Fibroblast of skin of right biceps (primary cell): ENCODE results near the gene LMO2.

Experiments used
- DNase-seq: peaks from one replicate; pipeline ENCODE4 v3.0.0-alpha.2; 2013

LMO2 gene

DNA sequence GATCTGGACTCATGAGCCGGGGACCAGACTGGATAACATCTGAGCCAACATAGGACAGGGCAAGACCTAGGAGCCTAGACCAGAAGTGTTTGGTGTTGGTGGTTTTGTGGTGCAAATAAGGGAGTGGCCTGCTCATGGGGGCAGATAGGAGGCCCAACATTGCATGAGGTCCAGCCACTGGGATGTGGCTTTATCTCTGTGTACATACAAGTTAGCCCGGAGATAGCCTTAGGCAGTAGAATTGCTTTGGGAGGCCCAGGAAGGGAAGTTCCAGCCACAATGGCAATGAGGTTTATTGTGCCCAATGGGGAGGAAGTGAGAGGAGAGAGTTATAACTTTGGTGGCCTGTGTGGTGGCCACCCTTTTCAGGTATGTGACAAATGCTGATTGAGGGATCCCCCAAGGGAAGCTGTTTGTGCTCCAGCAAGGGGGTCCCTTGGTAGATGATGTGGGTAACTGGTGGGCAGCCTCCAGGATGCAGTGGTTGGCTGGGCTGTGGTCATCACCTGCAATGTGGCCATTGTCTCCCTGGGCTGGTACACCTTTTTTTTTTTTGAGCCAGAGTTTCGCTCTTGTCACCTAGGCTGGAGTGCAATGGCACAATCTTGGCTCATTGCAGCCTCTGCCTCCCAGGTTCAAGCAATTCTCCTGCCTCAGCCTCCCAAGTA lies 6.4 kb downstream of the LMO2 start:
- DNase-seq, result no peak

GRCh38 chr11:33884601-33885000 lies 7.3 kb downstream of the LMO2 start:
- no peak for DNase-seq

- DNase-seq, result no peak
Observed at GRCh38 chr11:33884035-33884434, 7.8 kb downstream of the LMO2 start.

DNA sequence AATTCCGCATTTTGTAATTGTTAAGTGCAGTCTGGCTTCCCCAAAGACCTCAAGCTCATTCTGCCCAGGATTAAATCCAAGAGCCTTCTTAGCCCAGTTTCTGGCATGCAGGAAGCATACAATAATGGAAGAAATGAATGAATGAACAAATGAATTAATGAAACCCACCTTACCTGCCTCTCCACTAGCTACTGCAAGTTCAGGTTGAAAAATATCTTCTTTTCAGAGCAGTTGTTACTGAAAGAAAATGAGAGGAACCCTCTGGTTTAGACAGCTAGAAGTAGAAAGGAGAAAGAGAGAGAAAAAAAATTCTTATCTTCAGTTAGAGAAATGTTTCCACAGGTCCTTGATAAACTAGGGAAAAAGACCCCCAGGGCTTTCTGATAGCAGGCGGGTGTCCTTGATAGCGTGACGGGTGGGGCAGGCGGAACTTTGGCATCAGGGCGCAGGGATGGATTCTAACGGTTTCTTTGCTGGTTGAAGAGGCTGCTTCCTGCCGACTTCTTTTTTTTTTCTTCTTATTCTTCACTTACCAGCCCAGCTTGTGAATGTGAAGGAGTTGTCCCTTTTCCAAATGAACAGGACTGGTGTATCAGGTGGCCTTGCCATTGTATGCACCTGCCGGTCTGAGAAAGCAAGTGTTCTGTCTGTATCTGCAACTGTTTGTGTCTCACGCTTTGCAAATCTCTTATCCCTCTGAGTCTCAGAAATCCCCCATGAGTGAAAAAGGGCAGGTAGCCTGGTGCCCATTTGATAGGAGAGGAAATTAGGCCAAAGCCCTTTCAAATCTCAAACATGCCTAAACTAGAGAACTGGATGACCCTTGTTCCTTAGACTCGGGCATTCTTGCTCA lies 10.0 kb downstream of the LMO2 start:
- no peak for DNase-seq

DNA sequence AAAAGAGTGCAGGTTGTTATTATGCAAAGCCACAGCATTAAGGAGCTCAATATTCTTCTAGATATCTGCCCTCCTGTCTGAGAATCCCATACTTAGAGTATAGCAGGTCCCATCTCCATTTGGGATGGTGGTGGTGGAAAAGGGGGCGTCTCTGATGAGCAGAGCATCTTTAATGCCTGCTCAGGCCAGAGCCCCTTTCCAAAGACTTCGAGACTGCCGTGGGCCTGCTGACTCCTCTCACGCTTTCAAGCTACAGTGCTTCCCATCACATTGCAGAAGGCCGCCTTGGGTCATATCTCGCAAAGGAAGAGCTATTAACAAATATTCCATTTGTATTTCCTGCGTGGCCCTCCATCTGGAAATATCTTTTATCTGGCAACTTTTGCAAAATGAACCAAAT lies 10.9 kb downstream of the LMO2 start:
- no peak for DNase-seq

- no peak for DNase-seq
Observed at GRCh38 chr11:33879375-33879774, 12.5 kb downstream of the LMO2 start.

DNA sequence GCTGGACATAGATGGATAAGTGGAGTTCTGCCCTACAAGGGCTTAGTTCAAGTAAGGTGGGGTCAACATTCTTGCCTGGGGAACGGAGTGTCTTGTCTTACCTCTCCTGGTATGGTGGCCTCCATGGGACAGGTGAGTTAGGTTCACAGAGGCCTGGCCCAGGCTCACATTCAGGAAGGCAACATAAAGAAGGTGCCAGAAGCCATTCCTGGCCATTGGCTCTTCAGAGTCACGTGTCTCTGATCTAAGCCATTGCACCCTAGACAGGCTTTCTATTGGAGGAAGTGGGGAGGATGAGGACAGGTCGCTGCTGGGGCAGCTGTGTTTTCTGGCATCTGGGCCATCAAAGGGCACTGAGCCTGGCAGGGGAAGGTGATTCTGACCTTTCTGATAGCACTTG lies 14.8 kb downstream of the LMO2 start:
- no peak for DNase-seq

GRCh38 chr11:33875621-33876294 lies 16.1 kb downstream of the LMO2 start:
- no peak for DNase-seq

DNA sequence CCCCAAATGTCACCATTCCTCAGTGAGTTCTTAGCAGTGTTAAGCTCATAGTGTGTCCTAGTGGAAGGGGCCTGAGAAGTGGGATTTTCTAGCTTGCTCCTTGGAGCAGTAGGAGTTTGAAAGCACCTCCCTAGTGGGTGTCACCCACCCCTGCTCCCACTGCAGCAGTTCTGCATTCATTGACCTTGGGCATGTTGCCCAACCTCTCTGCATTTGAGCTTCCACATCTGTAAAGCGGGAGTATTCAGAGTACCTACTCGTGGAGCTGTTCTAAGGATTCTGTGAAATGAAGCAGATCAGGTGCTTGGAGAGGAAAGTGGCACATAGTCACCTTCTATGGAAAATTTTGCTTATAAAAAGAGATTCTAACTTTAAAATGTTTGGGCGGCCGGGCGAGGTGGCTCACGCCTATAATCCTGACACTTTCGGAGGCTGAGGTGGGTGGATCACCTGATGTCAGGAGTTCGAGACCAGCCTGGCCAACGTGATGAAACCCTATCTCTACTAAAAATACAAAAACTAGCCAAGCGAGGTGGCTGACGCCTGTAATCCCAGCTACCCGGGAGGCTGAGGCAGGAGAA lies 16.9 kb downstream of the LMO2 start:
- no peak for DNase-seq

DNA sequence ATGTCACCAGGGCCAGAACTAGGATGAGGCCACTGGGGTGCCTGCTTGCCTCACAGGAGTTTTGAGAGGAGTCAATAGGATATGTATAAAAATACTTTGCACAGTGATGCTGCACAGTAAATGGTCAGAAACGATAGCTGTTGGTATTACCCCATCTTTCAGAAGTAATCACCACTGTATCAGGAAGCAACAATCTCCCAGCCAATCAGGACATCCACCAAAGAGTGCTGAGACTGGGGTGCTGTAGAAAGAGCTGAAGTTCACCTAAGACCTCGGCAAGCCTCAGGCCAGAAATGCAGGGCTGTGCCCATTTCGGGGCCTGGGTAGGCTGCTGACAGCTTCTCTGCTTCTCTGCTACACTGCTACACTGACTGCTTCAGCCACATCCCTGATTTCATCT lies 17.4 kb downstream of the LMO2 start:
- DNase-seq, result no peak

GRCh38 chr11:33869481-33870422 lies 22.1 kb downstream of the LMO2 start:
- DNase-seq, result peak; percentile 27

DNA sequence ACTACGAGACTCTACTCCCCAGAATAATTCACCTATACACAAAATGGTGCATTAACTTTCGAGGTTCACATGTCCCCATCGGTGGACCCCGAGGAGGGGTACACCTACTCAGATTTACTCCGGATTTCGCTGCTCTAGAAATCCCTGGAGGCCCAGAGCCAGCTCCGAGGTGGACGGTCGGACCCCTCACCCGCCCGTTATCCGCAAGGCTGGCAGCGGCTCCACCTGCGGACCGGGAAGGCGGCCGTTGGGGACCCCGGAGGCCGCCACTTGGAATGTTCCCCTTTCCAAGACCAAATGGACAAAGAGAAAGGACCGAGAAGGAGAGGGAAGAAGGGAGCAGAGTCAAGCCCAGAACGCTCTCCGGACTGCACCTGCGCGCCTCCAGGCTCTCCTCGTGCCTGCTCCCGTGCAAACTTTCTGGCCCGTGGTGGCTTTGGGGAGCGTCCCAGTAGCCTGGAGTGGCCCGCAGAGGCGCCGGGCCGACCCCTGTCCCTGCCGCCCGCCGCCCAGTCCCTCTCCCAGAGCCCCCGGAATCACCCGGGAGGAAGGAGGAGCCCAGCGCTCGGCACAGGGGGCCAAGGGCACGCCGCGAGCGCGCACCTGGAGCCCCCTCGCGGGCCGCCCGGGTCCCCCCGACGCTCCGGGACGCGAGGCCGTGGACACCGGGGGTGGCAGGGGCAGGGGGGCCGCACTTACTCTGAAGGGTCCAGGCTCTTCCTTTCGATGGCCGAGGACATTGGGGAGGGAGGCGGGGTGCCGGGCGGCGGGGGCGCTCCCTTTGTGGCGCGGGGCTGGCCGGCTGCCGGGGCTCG lies 23.0 kb downstream of the LMO2 start:
- no peak for DNase-seq

DNA sequence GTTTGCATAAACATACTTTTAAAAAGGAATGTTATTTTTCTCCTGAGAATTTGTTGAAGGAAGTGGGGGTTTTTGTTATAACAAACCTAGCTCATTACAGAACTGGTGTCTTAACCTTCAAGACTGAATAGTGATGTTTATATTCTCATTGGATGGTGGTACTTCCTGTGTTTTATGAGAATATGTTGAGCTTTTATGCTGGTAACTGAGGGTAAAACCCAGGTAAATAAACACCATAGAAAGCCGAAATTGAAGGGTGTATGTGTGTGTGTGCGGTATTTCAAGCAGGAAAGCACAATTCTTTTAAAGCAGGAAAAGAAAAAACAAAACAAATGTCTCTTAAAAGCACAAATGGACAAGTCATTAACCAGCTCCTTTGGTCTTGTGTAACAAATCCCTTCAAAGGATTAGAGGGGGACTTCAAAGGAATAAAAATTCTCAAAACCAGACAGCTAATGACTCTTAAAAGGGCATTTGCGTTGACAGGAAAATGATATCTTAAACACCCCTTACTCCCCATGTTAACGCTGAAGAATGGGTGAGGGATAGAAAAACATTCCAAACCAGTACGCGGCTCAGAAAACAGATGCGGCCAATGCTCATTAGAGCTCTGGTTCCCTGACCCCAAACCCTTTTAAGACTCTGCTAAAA lies 23.8 kb downstream of the LMO2 start:
- DNase-seq, result no peak

DNA sequence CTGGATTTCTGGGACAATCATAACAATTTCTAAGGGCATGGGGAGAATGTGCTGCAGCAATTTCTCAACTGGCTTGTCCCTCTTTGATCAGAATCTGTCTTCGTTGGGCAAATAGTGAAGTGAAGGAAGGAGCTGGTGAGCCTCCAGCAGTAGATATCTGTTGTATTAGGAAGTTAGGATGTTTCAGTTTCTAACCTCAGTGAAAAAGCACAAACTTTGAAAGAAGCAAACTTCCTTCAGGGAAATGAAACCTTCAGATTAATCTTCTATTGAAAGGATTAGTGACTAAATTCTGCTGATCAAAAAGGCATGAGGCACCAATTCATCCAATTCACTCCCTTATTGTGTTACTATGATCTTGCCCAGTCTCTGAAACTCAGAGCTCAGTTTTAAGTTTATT lies 24.3 kb downstream of the LMO2 start:
- DNase-seq, result no peak

- no peak for DNase-seq
Observed at GRCh38 chr11:33866936-33867335, 24.9 kb downstream of the LMO2 start.

GRCh38 chr11:33864479-33864878 lies 27.4 kb downstream of the LMO2 start:
- DNase-seq, result no peak

- DNase-seq, result peak; percentile 9
Observed at GRCh38 chr11:33863418-33864172, 28.3 kb downstream of the LMO2 start.

DNA sequence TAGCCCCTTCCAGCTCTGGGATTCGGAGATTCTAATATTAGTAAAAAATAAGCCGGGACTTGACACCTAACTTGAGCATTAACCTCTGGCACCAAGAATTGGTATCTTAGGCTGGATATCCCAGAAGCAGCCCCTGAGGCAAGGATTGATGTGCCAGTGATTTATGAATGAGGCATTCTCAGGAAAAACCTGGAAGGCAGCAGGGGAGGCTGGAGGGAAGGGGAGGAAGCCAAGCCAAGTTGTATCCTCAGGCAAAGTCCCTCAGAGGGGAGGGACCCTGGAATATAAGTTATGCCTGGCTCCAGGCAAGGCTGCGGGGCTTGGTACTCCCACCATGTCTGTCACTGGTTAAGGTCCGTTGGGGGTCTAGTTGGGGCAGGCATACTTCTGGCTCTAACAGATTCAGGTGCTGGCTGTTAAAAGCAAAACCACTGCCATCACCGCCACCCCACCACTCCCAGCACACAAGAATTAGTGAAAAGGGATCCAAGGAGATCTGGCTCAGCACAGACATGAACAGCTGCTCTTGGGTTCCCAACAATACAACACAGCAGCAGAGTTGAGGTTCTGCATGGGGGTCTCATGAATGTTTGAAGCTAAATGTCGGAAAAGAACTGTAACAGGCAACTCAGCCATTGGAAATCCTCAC lies 29.8 kb downstream of the LMO2 start:
- DNase-seq, result no peak

GRCh38 chr11:33861386-33861785 lies 30.5 kb downstream of the LMO2 start:
- no peak for DNase-seq

GRCh38 chr11:33860926-33861325 lies 30.9 kb downstream of the LMO2 start:
- no peak for DNase-seq
